Activated naive CD4-positive, alpha-beta T cell treated with anti-CD3 and anti-CD28 coated beads for 36 hours (primary cell): Measurements from ENCODE around the gene CCDC80. TPM values are rescaled to one million over a fixed set of nuclear protein-coding genes. Genes with fewer than 3 reads are reported as not detected.

Source experiments
- CTCF ChIA-PET: fragments of 350-600 bp; sonication (Branson Sonifier 250); formaldehyde crosslinking; loops from one replicate; lab custom pipeline; 2021; ENCODE audit warnings: antibody characterized with exemption; lab: Charles Lee
- DNase-seq: peaks from one replicate; pipeline ENCODE4 v3.0.0-alpha.2; 2020
- H3K27ac Mint-ChIP-seq: one replicate; pipeline ENCODE4 v1.8.0; 2021; ENCODE audit warnings: mild to moderate bottlenecking, mixed read lengths
- H3K27me3 Mint-ChIP-seq: one replicate; pipeline ENCODE4 v1.8.0; 2021; ENCODE audit warnings: low read depth, mixed read lengths
- H3K36me3 Mint-ChIP-seq: one replicate; pipeline ENCODE4 v1.8.0; 2021; ENCODE audit warnings: low read depth, mixed read lengths
- H3K4me1 Mint-ChIP-seq: one replicate; pipeline ENCODE4 v1.8.0; 2021; ENCODE audit warnings: low read depth, mixed read lengths
- H3K4me3 Mint-ChIP-seq: one replicate; pipeline ENCODE4 v1.8.0; 2021; ENCODE audit warnings: mild to moderate bottlenecking, moderate library complexity, mixed read lengths
- H3K9me3 Mint-ChIP-seq: one replicate; pipeline ENCODE4 v1.8.0; 2021; ENCODE audit warnings: mixed read lengths
- intact Hi-C: fragments of 100-400 bp; cut with micrococcal nuclease; formaldehyde crosslinking; loops from one replicate; pipeline ENCODE4 v1.15.1; 2023
- total RNA-seq, 2 experiments: library from RNA; stranded (reverse); gene quantifications; one replicate each; pipeline ENCODE4 v1.2.3, GENCODE V29; 2021

CCDC80 gene
- total RNA-seq, 2 experiments from 2014 or later = not detected

- Mint-ChIP-seq H3K36me3 (no peaks in the 10 kb centered on the region), H3K27me3 (peaks cover 4% of the 10 kb centered on the region), H3K4me3 (no peak overlapping the region), H3K9me3 (no peaks in the 10 kb centered on the region), H3K4me1 (peaks cover 6% of the 10 kb centered on the region), H3K27ac (no peak overlapping the region)
- CTCF ChIA-PET = interaction anchor here (1.0 kb wide), 1 partner anchor 14 kb away, joined by 6 read pairs; no protein-coding TSS in a partner anchor
- intact Hi-C loops = no loop called here
- DNase-seq = no peak
Observed at GRCh38 chr3:112627919-112628466, 12.9 kb downstream of the CCDC80 start.

GRCh38 chr3:112627419-112627818 is 13.5 kb downstream of the CCDC80 start:
- H3K4me3 Mint-ChIP-seq = no peak overlapping the region

GRCh38 chr3:112623717-112624116 is 17.2 kb downstream of the CCDC80 start:
- CTCF ChIA-PET = interaction anchor here (2.8 kb wide), 1 partner anchor 19 kb away, joined by 9 read pairs; no protein-coding TSS in a partner anchor

More at GRCh38 chr3:112627419-112627818, 13.5 kb downstream of the CCDC80 start:
- no peak for DNase-seq
- Mint-ChIP-seq H3K4me1 (peaks cover 6% of the 10 kb centered on the region), H3K9me3 (no peaks in the 10 kb centered on the region), H3K36me3 (no peaks in the 10 kb centered on the region), H3K27me3 (peaks cover 4% of the 10 kb centered on the region), H3K27ac (no peak overlapping the region)
- CTCF ChIA-PET = interaction anchor here (1.0 kb wide), 1 partner anchor 15 kb away, joined by 6 read pairs; no protein-coding TSS in a partner anchor
- intact Hi-C loops = no loop called here

GRCh38 chr3:112623213-112623612 is 17.7 kb downstream of the CCDC80 start:
- H3K4me3 Mint-ChIP-seq = no peak overlapping the region
- no peaks in the 10 kb centered on the region for H3K9me3 Mint-ChIP-seq
- peaks cover 4% of the 10 kb centered on the region for H3K27me3 Mint-ChIP-seq
- no peaks in the 10 kb centered on the region for H3K4me1 Mint-ChIP-seq
- DNase-seq = no peak
- no peak overlapping the region for H3K27ac Mint-ChIP-seq
- intact Hi-C loops = no loop called here
- CTCF ChIA-PET = interaction anchor here (0.7 to 2.8 kb wide), 3 partner anchors 8 to 20 kb away, joined by 3 to 9 read pairs (median 3); no protein-coding TSS in a partner anchor
- no peaks in the 10 kb centered on the region for H3K36me3 Mint-ChIP-seq

More at GRCh38 chr3:112623717-112624116, 17.2 kb downstream of the CCDC80 start:
- H3K27me3 Mint-ChIP-seq = peaks cover 4% of the 10 kb centered on the region
- no peak overlapping the region for H3K4me3 Mint-ChIP-seq
- H3K27ac Mint-ChIP-seq = no peak overlapping the region
- H3K36me3 Mint-ChIP-seq = no peaks in the 10 kb centered on the region
- H3K9me3 Mint-ChIP-seq = no peaks in the 10 kb centered on the region
- H3K4me1 Mint-ChIP-seq = no peaks in the 10 kb centered on the region
- intact Hi-C loops = no loop called here
- DNase-seq = no peak

- no peaks in the 10 kb centered on the region for H3K36me3 Mint-ChIP-seq
- no peaks in the 10 kb centered on the region for H3K9me3 Mint-ChIP-seq
- intact Hi-C loops = no loop called here
- no peaks in the 10 kb centered on the region for H3K4me1 Mint-ChIP-seq
- CTCF ChIA-PET = interaction anchor here (0.5 to 0.7 kb wide), 2 partner anchors 41 to 286 kb away, joined by 3 read pairs; no protein-coding TSS in a partner anchor
- peaks cover 4% of the 10 kb centered on the region for H3K27me3 Mint-ChIP-seq
- DNase-seq = no peak
- no peak overlapping the region for H3K27ac Mint-ChIP-seq
- no peak overlapping the region for H3K4me3 Mint-ChIP-seq
Observed at GRCh38 chr3:112619295-112619694, 21.6 kb downstream of the CCDC80 start.

GRCh38 chr3:112617285-112617684 is 23.7 kb downstream of the CCDC80 start:
- Mint-ChIP-seq H3K4me1 (no peaks in the 10 kb centered on the region), H3K27me3 (no peaks in the 10 kb centered on the region), H3K4me3 (no peak overlapping the region), H3K36me3 (no peaks in the 10 kb centered on the region), H3K27ac (no peak overlapping the region), H3K9me3 (no peaks in the 10 kb centered on the region)
- CTCF ChIA-PET = interaction anchor here (1.2 to 1.4 kb wide), 2 partner anchors 11 to 26 kb away, joined by 5 to 6 read pairs; no protein-coding TSS in a partner anchor
- no peak for DNase-seq
- intact Hi-C loops = no loop called here

- no peak for DNase-seq
- H3K4me1 Mint-ChIP-seq = no peaks in the 10 kb centered on the region
- CTCF ChIA-PET = interaction anchor here (1.2 to 1.4 kb wide), 2 partner anchors 10 to 27 kb away, joined by 5 to 6 read pairs; no protein-coding TSS in a partner anchor
- H3K27ac Mint-ChIP-seq = no peak overlapping the region
- no peaks in the 10 kb centered on the region for H3K27me3 Mint-ChIP-seq
- no peak overlapping the region for H3K4me3 Mint-ChIP-seq
- no peaks in the 10 kb centered on the region for H3K9me3 Mint-ChIP-seq
- intact Hi-C loops = no loop called here
- no peaks in the 10 kb centered on the region for H3K36me3 Mint-ChIP-seq
Observed at GRCh38 chr3:112615989-112616731, 24.8 kb downstream of the CCDC80 start.

- Mint-ChIP-seq H3K27me3 (peaks cover 8% of the 10 kb centered on the region), H3K4me3 (no peak overlapping the region), H3K9me3 (no peaks in the 10 kb centered on the region), H3K27ac (no peak overlapping the region), H3K4me1 (no peaks in the 10 kb centered on the region), H3K36me3 (no peaks in the 10 kb centered on the region)
- DNase-seq = no peak
- intact Hi-C loops = no loop called here
- CTCF ChIA-PET = interaction anchor here (0.6 kb wide), 3 partner anchors 11 to 367 kb away, joined by 3 read pairs; no protein-coding TSS in a partner anchor
Observed at GRCh38 chr3:112611752-112612515, 29.0 kb downstream of the CCDC80 start.

- Mint-ChIP-seq H3K27me3 (peaks cover 13% of the 10 kb centered on the region), H3K4me1 (no peaks in the 10 kb centered on the region), H3K9me3 (no peaks in the 10 kb centered on the region), H3K27ac (no peak overlapping the region), H3K4me3 (no peak overlapping the region), H3K36me3 (no peaks in the 10 kb centered on the region)
- CTCF ChIA-PET = interaction anchor here (1.2 kb wide), 1 partner anchor 28 kb away, joined by 3 read pairs; no protein-coding TSS in a partner anchor
- DNase-seq = no peak
- intact Hi-C loops = no loop called here
Observed at GRCh38 chr3:112610121-112610520, 30.8 kb downstream of the CCDC80 start.

- no peaks in the 10 kb centered on the region for H3K36me3 Mint-ChIP-seq
- no peak overlapping the region for H3K27ac Mint-ChIP-seq
- H3K9me3 Mint-ChIP-seq = no peaks in the 10 kb centered on the region
- intact Hi-C loops = no loop called here
- peaks cover 16% of the 10 kb centered on the region for H3K27me3 Mint-ChIP-seq
- CTCF ChIA-PET = no interaction called here
- no peak for DNase-seq
- H3K4me1 Mint-ChIP-seq = peaks cover 3% of the 10 kb centered on the region
- no peak overlapping the region for H3K4me3 Mint-ChIP-seq
Observed at GRCh38 chr3:112607863-112608262, 33.1 kb downstream of the CCDC80 start.

GRCh38 chr3:112606098-112606497 is 34.8 kb downstream of the CCDC80 start:
- Mint-ChIP-seq H3K9me3 (no peaks in the 10 kb centered on the region), H3K27ac (no peak overlapping the region), H3K36me3 (no peaks in the 10 kb centered on the region), H3K4me1 (peaks cover 19% of the 10 kb centered on the region), H3K4me3 (no peak overlapping the region), H3K27me3 (peaks cover 16% of the 10 kb centered on the region)
- CTCF ChIA-PET = interaction anchor here (0.8 to 1.0 kb wide), 2 partner anchors 11 kb away, joined by 3 to 6 read pairs; no protein-coding TSS in a partner anchor
- intact Hi-C loops = no loop called here
- DNase-seq = no peak

- H3K9me3 Mint-ChIP-seq = no peaks in the 10 kb centered on the region
- H3K4me1 Mint-ChIP-seq = peaks cover 19% of the 10 kb centered on the region
- intact Hi-C loops = no loop called here
- H3K36me3 Mint-ChIP-seq = no peaks in the 10 kb centered on the region
- H3K27ac Mint-ChIP-seq = no peak overlapping the region
- DNase-seq = no peak
- CTCF ChIA-PET = no interaction called here
- H3K27me3 Mint-ChIP-seq = peaks cover 15% of the 10 kb centered on the region
- H3K4me3 Mint-ChIP-seq = no peak overlapping the region
Observed at GRCh38 chr3:112605285-112605684, 35.7 kb downstream of the CCDC80 start.
